Endometrium (tissue), 2 donors: Measurements from ENCODE around the gene NEURL1.
"Not testable (repeated sequence)": the region's sequence is repeated elsewhere in the genome, so short reads cannot be mapped to it uniquely, and the experiment has no call there.

Experiments
- FAIRE-seq: peaks from 2 replicates; lab custom pipeline; 2012; peaks lifted over from hg19 to GRCh38; lab: Jason Lieb, UNC
- donor health status: control.
- donor health status: control.

The NEURL1 gene

GRCh38 chr10:103585011-103585405, 91.5 kb downstream of the NEURL1 start:
- FAIRE-seq, result no peak

GRCh38 chr10:103587073-103587472, 93.6 kb downstream of the NEURL1 start:
- FAIRE-seq, result no peak

- no peak for FAIRE-seq
Observed at GRCh38 chr10:103589074-103589630, 95.6 kb downstream of the NEURL1 start.

GRCh38 chr10:103590060-103590459, 96.6 kb downstream of the NEURL1 start:
- FAIRE-seq, result no peak

GRCh38 chr10:103590744-103591291, 97.3 kb downstream of the NEURL1 start:
- FAIRE-seq, result no peak

GRCh38 chr10:103592186-103593021, 98.9 kb downstream of the NEURL1 start:
- FAIRE-seq, result no peak

- FAIRE-seq, result no peak
Observed at GRCh38 chr10:103593022-103593570, 99.6 kb downstream of the NEURL1 start.

- FAIRE-seq, result no peak
Observed at GRCh38 chr10:103595933-103596726, 102.6 kb downstream of the NEURL1 start.

GRCh38 chr10:103597003-103597402, 103.5 kb downstream of the NEURL1 start:
- FAIRE-seq, result no peak

GRCh38 chr10:103598654-103599115, 105.2 kb downstream of the NEURL1 start:
- FAIRE-seq, result no peak

- no peak for FAIRE-seq
Observed at GRCh38 chr10:103599211-103599610, 105.7 kb downstream of the NEURL1 start.

GRCh38 chr10:103599907-103600306, 106.4 kb downstream of the NEURL1 start:
- FAIRE-seq, result no peak

GRCh38 chr10:103600325-103600724, 106.8 kb downstream of the NEURL1 start:
- FAIRE-seq, result no peak

GRCh38 chr10:103600956-103601569, 107.6 kb downstream of the NEURL1 start:
- FAIRE-seq, result no peak

- FAIRE-seq, result no peak
Observed at GRCh38 chr10:103602028-103602851, 108.7 kb downstream of the NEURL1 start.

- FAIRE-seq, result no peak
Observed at GRCh38 chr10:103602852-103603155, 109.3 kb downstream of the NEURL1 start.

- FAIRE-seq, result no peak
Observed at GRCh38 chr10:103603382-103603781, 109.9 kb downstream of the NEURL1 start.

- no peak for FAIRE-seq
Observed at GRCh38 chr10:103605359-103606096, 112.0 kb downstream of the NEURL1 start.

GRCh38 chr10:103606097-103606438, 112.6 kb downstream of the NEURL1 start:
- FAIRE-seq, result not testable (repeated sequence)

- FAIRE-seq, result not testable (repeated sequence)
Observed at GRCh38 chr10:103607051-103607450, 113.5 kb downstream of the NEURL1 start.
